Esophagus squamous epithelium (tissue), 4 donors: ENCODE measurements around the gene GIPC2.

ENCODE experiments used
- POLR2A ChIP-seq, 4 donors: fragments of 450-650 bp; IDR thresholded peaks; one replicate each; pipeline ENCODE4 v1.6.1; 2017; ENCODE audit warnings: antibody characterized with exemption in 4 of 4, mild to moderate bottlenecking in 4 of 4, moderate library complexity in 3 of 4
- TF ChIP-seq, protein P1 (sequence below), 6 experiments: fragments of 450-650 bp in 4 of 6; fragments of 200-600 bp in 2 of 6; sonication (generic) in 2 of 6; IDR thresholded peaks; one replicate each; pipeline ENCODE4 v1.5.1; 2016 to 2019; ENCODE audit warnings: antibody characterized with exemption in 6 of 6, mild to moderate bottlenecking in 4 of 6, moderate library complexity in 4 of 6

DNA sequence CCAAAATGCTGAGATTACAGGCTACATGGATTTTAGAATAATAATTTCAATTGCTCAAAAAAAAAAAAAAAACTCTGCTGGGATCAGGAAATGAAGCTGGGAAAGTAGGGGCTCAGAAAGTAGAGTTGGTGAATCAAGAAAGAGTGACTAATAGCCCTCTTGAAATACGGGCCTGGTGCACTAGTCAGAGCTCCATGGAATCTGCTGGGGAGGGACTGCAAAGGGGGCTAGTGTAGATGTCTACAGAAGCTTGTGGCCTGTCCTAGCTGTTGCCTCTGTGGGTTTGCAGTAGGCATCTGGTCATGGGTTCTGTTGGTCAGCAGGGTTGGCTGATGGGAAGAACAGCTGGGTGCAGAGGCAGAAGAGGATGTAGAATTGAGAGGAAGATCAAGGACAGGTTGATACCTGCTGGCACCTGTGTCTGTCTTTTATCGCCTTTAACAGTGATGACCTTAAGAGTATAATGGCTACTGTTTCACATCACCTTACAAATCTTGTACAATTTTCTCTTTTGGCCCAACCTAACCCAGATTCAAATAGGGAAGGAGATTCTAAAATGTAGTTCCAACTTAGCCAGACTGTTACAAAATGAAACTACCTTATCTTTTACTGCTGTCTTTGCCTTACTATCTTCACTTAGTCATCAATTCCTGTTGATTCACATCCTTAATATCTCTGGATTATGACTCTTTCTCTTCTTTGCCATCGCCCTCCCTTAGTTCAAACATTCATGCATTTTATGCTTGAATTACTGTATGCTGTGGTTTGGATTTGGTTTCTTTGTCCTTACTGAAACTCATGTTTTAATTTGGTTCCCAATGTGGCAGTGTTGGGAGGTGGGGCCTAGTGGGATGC lies 126.2 kb downstream of the GIPC2 start:
- TF ChIP-seq, protein P1, sequence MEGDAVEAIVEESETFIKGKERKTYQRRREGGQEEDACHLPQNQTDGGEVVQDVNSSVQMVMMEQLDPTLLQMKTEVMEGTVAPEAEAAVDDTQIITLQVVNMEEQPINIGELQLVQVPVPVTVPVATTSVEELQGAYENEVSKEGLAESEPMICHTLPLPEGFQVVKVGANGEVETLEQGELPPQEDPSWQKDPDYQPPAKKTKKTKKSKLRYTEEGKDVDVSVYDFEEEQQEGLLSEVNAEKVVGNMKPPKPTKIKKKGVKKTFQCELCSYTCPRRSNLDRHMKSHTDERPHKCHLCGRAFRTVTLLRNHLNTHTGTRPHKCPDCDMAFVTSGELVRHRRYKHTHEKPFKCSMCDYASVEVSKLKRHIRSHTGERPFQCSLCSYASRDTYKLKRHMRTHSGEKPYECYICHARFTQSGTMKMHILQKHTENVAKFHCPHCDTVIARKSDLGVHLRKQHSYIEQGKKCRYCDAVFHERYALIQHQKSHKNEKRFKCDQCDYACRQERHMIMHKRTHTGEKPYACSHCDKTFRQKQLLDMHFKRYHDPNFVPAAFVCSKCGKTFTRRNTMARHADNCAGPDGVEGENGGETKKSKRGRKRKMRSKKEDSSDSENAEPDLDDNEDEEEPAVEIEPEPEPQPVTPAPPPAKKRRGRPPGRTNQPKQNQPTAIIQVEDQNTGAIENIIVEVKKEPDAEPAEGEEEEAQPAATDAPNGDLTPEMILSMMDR (IDR thresholded peaks at IDR 0.05): no peak
- TF ChIP-seq POLR2A (IDR thresholded peaks at IDR 0.05): no peak
